K562 (cell line): ENCODE data around the gene STK11. TPM values are rescaled to one million over a fixed set of nuclear protein-coding genes. Genes with fewer than 3 reads are reported as not detected.

Experiments
- BRCA1 ChIP-seq, 2 experiments: fragments of 450-650 bp in 1 of 2; sonication (generic) in 1 of 2; formaldehyde crosslinking in 1 of 2; IDR thresholded peaks; 2 replicates each; pipeline versions ENCODE4 v1.5.0 to v1.6.1; 2017 to 2020; ENCODE audit warnings: mild to moderate bottlenecking in 1 of 2, missing genetic modification reagents in 1 of 2
- HNRNPLL ChIP-seq: fragments of 200-400 bp; formaldehyde crosslinking; IDR thresholded peaks from 2 replicates; pipeline ENCODE4 v1.6.1; 2017; ENCODE audit warnings: low read length, low read depth, mild to moderate bottlenecking; ENCODE audit not compliant: poor library complexity, severe bottlenecking
- HOMEZ ChIP-seq: fragments of 250-450 bp; sonication (Bioruptor Pico); IDR thresholded peaks from 2 replicates; pipeline ENCODE4 v1.4.0; 2020; ENCODE audit warnings: mild to moderate bottlenecking, moderate library complexity
- MAFF ChIP-seq: IDR thresholded peaks from 2 replicates; pipeline ENCODE4 v1.6.1; 2012; ENCODE audit warnings: low read length, improper control_type of control experiment
- MECOM ChIP-seq: fragments of 250-450 bp; sonication (Bioruptor Pico); IDR thresholded peaks from 2 replicates; pipeline ENCODE4 v1.8.0; 2022; ENCODE audit warnings: inconsistent platforms
- NR3C1 ChIP-seq: sonication (generic); formaldehyde crosslinking; IDR thresholded peaks from 2 replicates; pipeline ENCODE4 v1.8.1; 2022; ENCODE audit warnings: missing genetic modification reagents
- OTX1 ChIP-seq: fragments of 450-650 bp; formaldehyde crosslinking; IDR thresholded peaks from 2 replicates; pipeline ENCODE4 v1.4.0; 2022; ENCODE audit warnings: mild to moderate bottlenecking
- RBM14 ChIP-seq: fragments of 200-400 bp; formaldehyde crosslinking; IDR thresholded peaks from 2 replicates; pipeline ENCODE4 v1.6.1; 2018; ENCODE audit warnings: low read depth, mild to moderate bottlenecking, low read length, moderate library complexity, borderline replicate concordance; ENCODE audit not compliant: insufficient read depth
- RBM25 ChIP-seq: fragments of 200-400 bp; formaldehyde crosslinking; IDR thresholded peaks from 2 replicates; pipeline ENCODE4 v1.6.1; 2018; ENCODE audit warnings: low read length, low read depth, moderate library complexity; ENCODE audit not compliant: severe bottlenecking
- SOX6 ChIP-seq: fragments of 450-650 bp; IDR thresholded peaks from 2 replicates; pipeline ENCODE4 v1.6.1; 2014; ENCODE audit warnings: mild to moderate bottlenecking
- ZBTB40 ChIP-seq, 2 experiments: fragments of 450-650 bp in 1 of 2; sonication (generic) in 1 of 2; formaldehyde crosslinking in 1 of 2; IDR thresholded peaks; 2 replicates each; pipeline versions ENCODE4 v1.7.1 to v1.9.0; 2016 to 2022; ENCODE audit warnings: inconsistent platforms in 1 of 2, mild to moderate bottlenecking in 1 of 2, missing genetic modification reagents in 1 of 2
- ZNF589 ChIP-seq: fragments of 200-800 bp; sonication (Bioruptor generic); IDR thresholded peaks from 2 replicates; pipeline ENCODE4 v1.6.1; 2016; ENCODE audit warnings: low read depth, missing genetic modification characterization, missing compliant biosample characterization
- ZNF699 ChIP-seq: fragments of 250-450 bp; sonication (Bioruptor Pico); IDR thresholded peaks from 2 replicates; pipeline ENCODE4 v1.8.0; 2021; ENCODE audit warnings: mild to moderate bottlenecking, moderate library complexity; ENCODE audit not compliant: insufficient replicate concordance
- ZNF79 ChIP-seq: fragments of 250-450 bp; sonication (Bioruptor Pico); IDR thresholded peaks from 2 replicates; pipeline ENCODE4 v1.4.0; 2020; ENCODE audit warnings: low read depth, mild to moderate bottlenecking, moderate library complexity
- polyA plus RNA-seq, 8 experiments: library from polyadenylated mRNA; depleted of rRNA in 4 of 8; stranded (reverse) in 5 of 8; unstranded in 3 of 8; fragments of >200 nt; fragmentation: Nextera tagmentation in 2 of 8; fragmentation: Illumina TruSeq in 1 of 8; extraction: Ambion mirVana in 2 of 8; extraction: Trizol in 1 of 8; gene quantifications; 2 replicates each; pipeline versions ENCODE4 v1.2.1 to v1.2.3, GENCODE V29; 2011 to 2014; ENCODE audit warnings: inconsistent platforms in 1 of 8, missing spikeins in 1 of 8
- total RNA-seq, 7 experiments: library from RNA; depleted of rRNA in 6 of 7; stranded (reverse); fragments of >200 nt in 6 of 7; fragmentation: Illumina TruSeq in 2 of 7; extraction: Trizol in 2 of 7; gene quantifications; 2 replicates each; pipeline versions ENCODE4 v1.2.1 to v1.2.3, GENCODE V29; 2011 to 2021; ENCODE audit warnings: low replicate concordance in 1 of 7
- TF ChIP-seq, protein P1 (sequence below): fragments of 250-450 bp; sonication (Bioruptor Pico); IDR thresholded peaks from 2 replicates; pipeline ENCODE4 v1.8.0; 2022; ENCODE audit warnings: moderate library complexity, mild to moderate bottlenecking, inconsistent platforms

Gene STK11
- total and polyA plus RNA-seq, 9 of the 15 experiments (the other 6 are each of a cell fraction or from before 2014, with no cell fraction given): 0.15 to 96.5 (median 31.7) TPM

DNA sequence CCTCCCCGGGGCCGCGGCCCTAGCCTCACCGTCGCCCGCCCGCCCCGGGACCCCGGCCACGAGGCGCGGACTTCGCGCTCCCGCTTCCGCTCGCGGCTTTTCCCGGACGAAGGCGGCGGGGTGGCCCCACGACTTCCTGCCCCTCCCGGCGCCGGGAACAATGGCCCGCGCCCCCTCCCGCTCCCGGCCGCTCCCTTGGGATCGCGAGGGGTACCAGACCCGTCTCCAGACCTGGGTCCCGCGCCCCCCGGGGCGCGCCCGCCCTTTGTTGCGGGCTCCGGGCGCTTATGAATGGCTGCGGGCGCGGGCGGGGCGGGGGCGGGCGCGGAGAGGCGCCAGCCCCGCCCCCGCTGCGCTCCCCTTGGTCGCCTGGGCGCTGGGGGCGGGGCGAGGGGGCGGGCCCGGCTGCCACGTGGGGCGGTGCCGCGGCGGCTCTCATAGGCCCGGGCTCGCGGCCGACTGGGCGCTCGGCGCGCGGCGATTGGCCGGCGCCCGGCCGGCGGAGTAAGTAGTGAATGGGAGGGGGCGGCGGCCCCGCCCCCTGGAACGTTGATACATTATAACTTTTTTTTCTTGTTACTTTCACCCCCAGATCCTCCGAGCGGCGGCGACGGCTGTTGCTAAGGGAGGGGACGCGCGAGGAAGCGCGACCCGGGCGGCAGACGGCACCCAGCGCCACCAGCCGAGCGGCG is 43.9 kb downstream of the STK11 start (continued):
- TF ChIP-seq, protein P1, sequence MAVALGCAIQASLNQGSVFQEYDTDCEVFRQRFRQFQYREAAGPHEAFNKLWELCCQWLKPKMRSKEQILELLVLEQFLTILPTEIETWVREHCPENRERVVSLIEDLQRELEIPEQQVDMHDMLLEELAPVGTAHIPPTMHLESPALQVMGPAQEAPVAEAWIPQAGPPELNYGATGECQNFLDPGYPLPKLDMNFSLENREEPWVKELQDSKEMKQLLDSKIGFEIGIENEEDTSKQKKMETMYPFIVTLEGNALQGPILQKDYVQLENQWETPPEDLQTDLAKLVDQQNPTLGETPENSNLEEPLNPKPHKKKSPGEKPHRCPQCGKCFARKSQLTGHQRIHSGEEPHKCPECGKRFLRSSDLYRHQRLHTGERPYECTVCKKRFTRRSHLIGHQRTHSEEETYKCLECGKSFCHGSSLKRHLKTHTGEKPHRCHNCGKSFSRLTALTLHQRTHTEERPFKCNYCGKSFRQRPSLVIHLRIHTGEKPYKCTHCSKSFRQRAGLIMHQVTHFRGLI (CRISPR knock-in tag): no peak
- no peak for TF ChIP-seq ZNF589
- no peak for TF ChIP-seq BRCA1 (IDR thresholded peaks at IDR 0.05)
- TF ChIP-seq BRCA1 (CRISPR knock-in tag; IDR thresholded peaks at IDR 0.05): no peak
- no peak for TF ChIP-seq ZNF79 (CRISPR knock-in tag)
- no peak for TF ChIP-seq RBM14
- TF ChIP-seq OTX1 (CRISPR knock-in tag): no peak
- TF ChIP-seq HNRNPLL: no peak
- TF ChIP-seq MAFF: no peak
- TF ChIP-seq ZNF699 (CRISPR knock-in tag): no peak
- TF ChIP-seq ZBTB40 (IDR thresholded peaks at IDR 0.05): peak; percentile 27; the same call in 1 of the 2 replicates
- TF ChIP-seq ZBTB40 (CRISPR knock-in tag; IDR thresholded peaks at IDR 0.05): no peak
- TF ChIP-seq RBM25: no peak
- TF ChIP-seq NR3C1 (CRISPR knock-in tag): peak; percentile 89; the same call in 1 of the 2 replicates
- no peak for TF ChIP-seq SOX6
- TF ChIP-seq MECOM (CRISPR knock-in tag): no peak
- TF ChIP-seq HOMEZ: no peak
